ENCODE results near the gene HHLA2.
"Not testable (repeated sequence)": the region's sequence is repeated elsewhere in the genome, so short reads cannot be mapped to it uniquely, and the experiment has no call there.

The HHLA2 gene

DNA sequence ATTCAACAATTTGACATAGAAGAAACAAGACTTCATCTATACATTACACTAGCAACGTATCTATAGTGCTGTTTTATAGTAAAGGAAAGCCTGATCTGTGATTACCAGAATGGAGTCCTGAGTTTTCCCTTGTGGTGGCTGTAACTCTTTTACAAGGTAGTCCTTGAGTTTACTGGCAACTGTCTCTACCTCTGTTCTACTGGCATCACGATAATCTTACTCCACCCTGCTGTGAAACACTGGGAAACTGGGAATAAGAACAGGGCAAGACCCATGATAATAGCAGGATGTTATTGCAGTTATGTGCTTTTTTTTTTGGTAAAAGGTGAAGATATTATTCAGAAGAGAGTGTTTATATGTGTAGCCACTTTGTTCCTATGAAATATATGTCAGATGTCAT lies 12.4 kb upstream of the HHLA2 start:
- Histone ChIP-seq H3K79me1 (ENCODE audit: low read length) (no peaks in the 10 kb centered on the region), H3K79me2 (ENCODE audit: control insufficient read depth, insufficient read depth, low read length) (no peaks in the 10 kb centered on the region), H2BK15ac (replicated peaks; ENCODE audit: low read depth) (no peak overlapping the region), H3K9ac (ENCODE audit: low read length) (no peak overlapping the region), H4K8ac (ENCODE audit: low read depth, low read length) (no peak overlapping the region), H3K4ac (ENCODE audit: low read depth, low read length) (no peak overlapping the region), H3K23ac (ENCODE audit: low read length) (no peak overlapping the region), H3K18ac (ENCODE audit: low read length) (no peak overlapping the region), H3K4me1 (ENCODE audit: control insufficient read depth, low read depth, low read length) (no peaks in the 10 kb centered on the region), H2AK5ac (ENCODE audit: low read length) (no peak overlapping the region), H3K4me2 (ENCODE audit: low read length) (no peak overlapping the region), H2BK120ac (ENCODE audit: low read depth, low read length) (no peak overlapping the region), H3K27me3 (ENCODE audit: insufficient read depth, low read length, poor library complexity) (no peaks in the 10 kb centered on the region), H4K5ac (ENCODE audit: low read length) (no peak overlapping the region), H3K4me3 (ENCODE audit: low read length) (no peak overlapping the region), H2BK5ac (ENCODE audit: low read length) (no peak overlapping the region), H3K36me3 (ENCODE audit: control insufficient read depth, insufficient read depth, low read length) (no peaks in the 10 kb centered on the region), H3K27ac (ENCODE audit: low read depth, low read length) (no peak overlapping the region), H3K56ac (ENCODE audit: low read length) (no peak overlapping the region)
- no peak for DNase-seq
- no CpG with 5 or more reads among the region's 2 CpGs for WGBS (ENCODE audit: extremely low coverage, insufficient coverage, low lambda C conversion rate)

- no peaks in the 10 kb centered on the region for H3K4me1 ChIP-seq (ENCODE audit: control insufficient read depth, low read depth, low read length)
- no peak overlapping the region for H3K4ac ChIP-seq (ENCODE audit: low read depth, low read length)
- no peak overlapping the region for H3K27ac ChIP-seq (ENCODE audit: low read depth, low read length)
- H2BK5ac ChIP-seq (ENCODE audit: low read length), result no peak overlapping the region
- DNase-seq, result no peak
- no CpG with 5 or more reads among the region's 1 CpG for WGBS (ENCODE audit: extremely low coverage, insufficient coverage, low lambda C conversion rate)
- H3K23ac ChIP-seq (ENCODE audit: low read length), result no peak overlapping the region
- H2BK120ac ChIP-seq (ENCODE audit: low read depth, low read length), result no peak overlapping the region
- no peak overlapping the region for H2AK5ac ChIP-seq (ENCODE audit: low read length)
- H3K79me2 ChIP-seq (ENCODE audit: control insufficient read depth, insufficient read depth, low read length), result no peaks in the 10 kb centered on the region
- H3K56ac ChIP-seq (ENCODE audit: low read length), result no peak overlapping the region
- H2BK15ac ChIP-seq (replicated peaks; ENCODE audit: low read depth), result no peak overlapping the region
- no peak overlapping the region for H3K18ac ChIP-seq (ENCODE audit: low read length)
- H4K5ac ChIP-seq (ENCODE audit: low read length), result no peak overlapping the region
- H4K8ac ChIP-seq (ENCODE audit: low read depth, low read length), result no peak overlapping the region
- H3K79me1 ChIP-seq (ENCODE audit: low read length), result no peaks in the 10 kb centered on the region
- H3K27me3 ChIP-seq (ENCODE audit: insufficient read depth, low read length, poor library complexity), result no peaks in the 10 kb centered on the region
- no peak overlapping the region for H3K9ac ChIP-seq (ENCODE audit: low read length)
- no peak overlapping the region for H3K4me3 ChIP-seq (ENCODE audit: low read length)
- H3K36me3 ChIP-seq (ENCODE audit: control insufficient read depth, insufficient read depth, low read length), result no peaks in the 10 kb centered on the region
- H3K4me2 ChIP-seq (ENCODE audit: low read length), result no peak overlapping the region
These were observed 11.2 kb upstream of the HHLA2 start for GRCh38 chr3:108285176-108285575.

GRCh38 chr3:108287146-108287545 lies 9.2 kb upstream of the HHLA2 start:
- Histone ChIP-seq H3K79me1 (ENCODE audit: low read length) (no peaks in the 10 kb centered on the region), H2BK15ac (replicated peaks; ENCODE audit: low read depth) (no peak overlapping the region), H2BK5ac (ENCODE audit: low read length) (no peak overlapping the region), H3K4me3 (ENCODE audit: low read length) (no peak overlapping the region), H3K27me3 (ENCODE audit: insufficient read depth, low read length, poor library complexity) (no peaks in the 10 kb centered on the region), H3K27ac (ENCODE audit: low read depth, low read length) (no peak overlapping the region), H2AK5ac (ENCODE audit: low read length) (no peak overlapping the region), H3K4me2 (ENCODE audit: low read length) (no peak overlapping the region), H4K8ac (ENCODE audit: low read depth, low read length) (no peak overlapping the region), H3K9ac (ENCODE audit: low read length) (no peak overlapping the region), H3K18ac (ENCODE audit: low read length) (no peak overlapping the region), H4K5ac (ENCODE audit: low read length) (no peak overlapping the region), H3K36me3 (ENCODE audit: control insufficient read depth, insufficient read depth, low read length) (no peaks in the 10 kb centered on the region), H2BK120ac (ENCODE audit: low read depth, low read length) (no peak overlapping the region), H3K4ac (ENCODE audit: low read depth, low read length) (no peak overlapping the region), H3K4me1 (ENCODE audit: control insufficient read depth, low read depth, low read length) (no peaks in the 10 kb centered on the region), H3K23ac (ENCODE audit: low read length) (no peak overlapping the region), H3K56ac (ENCODE audit: low read length) (no peak overlapping the region), H3K79me2 (ENCODE audit: control insufficient read depth, insufficient read depth, low read length) (no peaks in the 10 kb centered on the region)
- WGBS (ENCODE audit: extremely low coverage, insufficient coverage, low lambda C conversion rate), result no CpG with 5 or more reads among the region's 1 CpG
- DNase-seq, result no peak

DNA sequence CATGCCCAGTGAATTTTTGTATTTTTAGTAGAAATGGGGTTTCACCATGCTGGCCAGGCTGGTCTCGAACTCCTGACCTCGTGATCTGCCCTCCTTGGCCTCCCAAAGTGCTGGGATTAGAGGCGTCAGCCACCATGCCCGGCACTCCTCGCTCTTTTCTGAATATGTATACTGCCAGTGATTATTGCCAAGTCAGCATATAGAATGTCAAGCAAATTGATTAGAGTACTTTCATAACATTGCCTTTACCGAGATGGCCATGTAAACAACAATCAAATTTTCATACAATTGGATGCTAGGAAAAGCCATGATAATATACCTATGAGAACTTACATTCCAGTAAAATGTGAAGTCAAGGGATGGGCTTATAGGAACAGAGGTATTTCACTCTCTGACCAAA lies 8.2 kb upstream of the HHLA2 start:
- not testable (repeated sequence) for H3K9ac ChIP-seq (ENCODE audit: low read length); H3K27ac ChIP-seq (ENCODE audit: low read depth, low read length); H2AK5ac ChIP-seq (ENCODE audit: low read length); H3K4me2 ChIP-seq (ENCODE audit: low read length); H2BK120ac ChIP-seq (ENCODE audit: low read depth, low read length); H2BK5ac ChIP-seq (ENCODE audit: low read length); H3K36me3 ChIP-seq (ENCODE audit: control insufficient read depth, insufficient read depth, low read length); H3K4ac ChIP-seq (ENCODE audit: low read depth, low read length); H4K8ac ChIP-seq (ENCODE audit: low read depth, low read length); H4K5ac ChIP-seq (ENCODE audit: low read length); H2BK15ac ChIP-seq (replicated peaks; ENCODE audit: low read depth); H3K4me3 ChIP-seq (ENCODE audit: low read length); H3K4me1 ChIP-seq (ENCODE audit: control insufficient read depth, low read depth, low read length); H3K23ac ChIP-seq (ENCODE audit: low read length); H3K27me3 ChIP-seq (ENCODE audit: insufficient read depth, low read length, poor library complexity); H3K56ac ChIP-seq (ENCODE audit: low read length); DNase-seq; H3K18ac ChIP-seq (ENCODE audit: low read length); H3K79me2 ChIP-seq (ENCODE audit: control insufficient read depth, insufficient read depth, low read length); H3K79me1 ChIP-seq (ENCODE audit: low read length)
- whole genome bisulfite sequencing (ENCODE audit: extremely low coverage, insufficient coverage, low lambda C conversion rate), result no CpG with 5 or more reads among the region's 6 CpGs

GRCh38 chr3:108289159-108289558 lies 7.2 kb upstream of the HHLA2 start:
- Histone ChIP-seq H3K79me1 (ENCODE audit: low read length) (no peaks in the 10 kb centered on the region), H2BK120ac (ENCODE audit: low read depth, low read length) (no peak overlapping the region), H2BK15ac (replicated peaks; ENCODE audit: low read depth) (no peak overlapping the region), H3K36me3 (ENCODE audit: control insufficient read depth, insufficient read depth, low read length) (no peaks in the 10 kb centered on the region), H4K5ac (ENCODE audit: low read length) (no peak overlapping the region), H3K79me2 (ENCODE audit: control insufficient read depth, insufficient read depth, low read length) (no peaks in the 10 kb centered on the region), H3K18ac (ENCODE audit: low read length) (no peak overlapping the region), H3K4me2 (ENCODE audit: low read length) (no peak overlapping the region), H2AK5ac (ENCODE audit: low read length) (no peak overlapping the region), H3K4me1 (ENCODE audit: control insufficient read depth, low read depth, low read length) (no peaks in the 10 kb centered on the region), H2BK5ac (ENCODE audit: low read length) (no peak overlapping the region), H3K4ac (ENCODE audit: low read depth, low read length) (no peak overlapping the region), H3K27me3 (ENCODE audit: insufficient read depth, low read length, poor library complexity) (no peaks in the 10 kb centered on the region), H3K27ac (ENCODE audit: low read depth, low read length) (no peak overlapping the region), H3K56ac (ENCODE audit: low read length) (no peak overlapping the region), H3K23ac (ENCODE audit: low read length) (no peak overlapping the region), H3K4me3 (ENCODE audit: low read length) (no peak overlapping the region), H4K8ac (ENCODE audit: low read depth, low read length) (no peak overlapping the region), H3K9ac (ENCODE audit: low read length) (no peak overlapping the region)
- no CpG with 5 or more reads among the region's 2 CpGs for WGBS (ENCODE audit: extremely low coverage, insufficient coverage, low lambda C conversion rate)
- DNase-seq, result no peak

DNA sequence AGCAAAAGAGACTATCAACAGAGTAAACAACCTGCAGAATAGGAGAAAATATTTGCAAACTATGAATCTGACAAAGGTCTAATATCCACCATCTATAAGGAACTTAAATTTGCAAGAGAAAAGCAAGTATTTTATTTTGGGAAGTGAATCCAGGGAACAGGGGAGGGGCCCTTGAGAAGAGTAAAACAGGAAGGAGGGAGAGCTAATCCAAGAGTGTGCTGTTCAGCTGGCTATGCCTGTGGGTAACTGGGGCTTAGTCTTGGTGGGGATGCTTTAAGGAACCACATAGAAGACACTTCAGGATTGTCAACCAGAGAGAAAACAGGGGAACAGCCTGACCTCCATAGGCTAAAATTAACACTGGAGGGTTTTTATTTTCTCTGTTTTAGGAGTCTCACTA lies 3.9 kb upstream of the HHLA2 start:
- no peak overlapping the region for H3K23ac ChIP-seq (ENCODE audit: low read length)
- no peak overlapping the region for H4K5ac ChIP-seq (ENCODE audit: low read length)
- no peak overlapping the region for H3K27ac ChIP-seq (ENCODE audit: low read depth, low read length)
- no peaks in the 10 kb centered on the region for H3K27me3 ChIP-seq (ENCODE audit: insufficient read depth, low read length, poor library complexity)
- no peak overlapping the region for H2AK5ac ChIP-seq (ENCODE audit: low read length)
- no peaks in the 10 kb centered on the region for H3K36me3 ChIP-seq (ENCODE audit: control insufficient read depth, insufficient read depth, low read length)
- no peak overlapping the region for H3K4me3 ChIP-seq (ENCODE audit: low read length)
- no peak overlapping the region for H2BK5ac ChIP-seq (ENCODE audit: low read length)
- no peaks in the 10 kb centered on the region for H3K4me1 ChIP-seq (ENCODE audit: control insufficient read depth, low read depth, low read length)
- no peak overlapping the region for H2BK120ac ChIP-seq (ENCODE audit: low read depth, low read length)
- no peak overlapping the region for H3K56ac ChIP-seq (ENCODE audit: low read length)
- no peaks in the 10 kb centered on the region for H3K79me1 ChIP-seq (ENCODE audit: low read length)
- H2BK15ac ChIP-seq (replicated peaks; ENCODE audit: low read depth), result no peak overlapping the region
- no peak overlapping the region for H3K9ac ChIP-seq (ENCODE audit: low read length)
- DNase-seq, result no peak
- H3K18ac ChIP-seq (ENCODE audit: low read length), result no peak overlapping the region
- no peaks in the 10 kb centered on the region for H3K79me2 ChIP-seq (ENCODE audit: control insufficient read depth, insufficient read depth, low read length)
- no peak overlapping the region for H3K4ac ChIP-seq (ENCODE audit: low read depth, low read length)
- no peak overlapping the region for H3K4me2 ChIP-seq (ENCODE audit: low read length)
- no peak overlapping the region for H4K8ac ChIP-seq (ENCODE audit: low read depth, low read length)
